Measurements from ENCODE around the gene KLK12.

The KLK12 gene

GRCh38 chr19:51001515-51001914 lies 33.3 kb downstream of the KLK12 start, which contains the start of gene KLK8:
Gene KLK8, minus strand, starts transcription at chr19:51001604. Its CDS starts 437 bp downstream, at chr19:51001167.
- Histone ChIP-seq H3K4me3 (ENCODE audit: low read length) (no peak within 1 kb of the TSS), H3K9ac (ENCODE audit: low read length) (no peak within 1 kb of the TSS)
- TF ChIP-seq EZH2 (optimal IDR thresholded peaks at IDR 0.05; ENCODE audit: low read depth, low read length) (no peak), CTCF (IDR thresholded peaks at IDR 0.05; ENCODE audit: low read length) (no peak), EZH2phosphoT487 (IDR thresholded peaks at IDR 0.05; ENCODE audit: low read length) (no peak)

GRCh38 chr19:51000981-51001380 lies 33.8 kb downstream of the KLK12 start:
- TF ChIP-seq CTCF (IDR thresholded peaks at IDR 0.05; ENCODE audit: low read length) (no peak), EZH2 (optimal IDR thresholded peaks at IDR 0.05; ENCODE audit: low read depth, low read length) (no peak), EZH2phosphoT487 (IDR thresholded peaks at IDR 0.05; ENCODE audit: low read length) (no peak)
- no peak overlapping the region for H2AFZ ChIP-seq (ENCODE audit: low read length)

More at GRCh38 chr19:51001515-51001914, 33.3 kb downstream of the KLK12 start, which contains the start of gene KLK8:
- DNase-seq, result no peak
- H3K27me3 ChIP-seq (replicated peaks; ENCODE audit: insufficient read depth, low read length), result peaks cover 6% of the 10 kb centered on the region; the same call in 1 of the 2 replicates
- no peaks in the 10 kb centered on the region for H3K9me2 ChIP-seq (replicated peaks; ENCODE audit: insufficient read depth, low read length)
- no peaks in the 10 kb centered on the region for H3K4me1 ChIP-seq (ENCODE audit: low read length)
- H3K4me2 ChIP-seq (ENCODE audit: low read depth, low read length), result no peak within 1 kb of the TSS
- no peaks in the 10 kb centered on the region for H4K20me1 ChIP-seq (ENCODE audit: insufficient read depth, low read length)
- no peaks in the 10 kb centered on the region for H3F3A ChIP-seq (ENCODE audit: insufficient read depth, low read length)
- no peaks in the 10 kb centered on the region for H3K79me2 ChIP-seq (ENCODE audit: low read length)
- H3K27ac ChIP-seq (ENCODE audit: low read length), result no peak within 1 kb of the TSS
- no peaks in the 10 kb centered on the region; the same call in 1 of the 2 replicates for H3K9me3 ChIP-seq (replicated peaks; ENCODE audit: insufficient read depth, low read length)
- H2AFZ ChIP-seq (ENCODE audit: low read length), result no peak within 1 kb of the TSS
- H3K36me3 ChIP-seq (replicated peaks; ENCODE audit: insufficient read depth, low read length), result no peaks in the 10 kb centered on the region

GRCh38 chr19:51000426-51000825 lies 34.4 kb downstream of the KLK12 start:
- H3K79me2 ChIP-seq (ENCODE audit: low read length), result no peaks in the 10 kb centered on the region
- H2AFZ ChIP-seq (ENCODE audit: low read length), result no peak overlapping the region
- no peaks in the 10 kb centered on the region for H3K4me1 ChIP-seq (ENCODE audit: low read length)
- H3K36me3 ChIP-seq (replicated peaks; ENCODE audit: insufficient read depth, low read length), result no peaks in the 10 kb centered on the region
- no peak overlapping the region for H3K4me2 ChIP-seq (ENCODE audit: low read depth, low read length)
- H3K4me3 ChIP-seq (ENCODE audit: low read length), result no peak overlapping the region
- no peak overlapping the region for H3K9ac ChIP-seq (ENCODE audit: low read length)
- TF ChIP-seq CTCF (IDR thresholded peaks at IDR 0.05; ENCODE audit: low read length) (no peak), EZH2phosphoT487 (IDR thresholded peaks at IDR 0.05; ENCODE audit: low read length) (no peak), EZH2 (optimal IDR thresholded peaks at IDR 0.05; ENCODE audit: low read depth, low read length) (no peak)
- no peaks in the 10 kb centered on the region; the same call in 1 of the 2 replicates for H3K9me3 ChIP-seq (replicated peaks; ENCODE audit: insufficient read depth, low read length)
- no peaks in the 10 kb centered on the region for H3F3A ChIP-seq (ENCODE audit: insufficient read depth, low read length)
- peaks cover 6% of the 10 kb centered on the region; the same call in 1 of the 2 replicates for H3K27me3 ChIP-seq (replicated peaks; ENCODE audit: insufficient read depth, low read length)
- DNase-seq, result no peak
- no peaks in the 10 kb centered on the region for H3K9me2 ChIP-seq (replicated peaks; ENCODE audit: insufficient read depth, low read length)
- no peak overlapping the region for H3K27ac ChIP-seq (ENCODE audit: low read length)
- no peaks in the 10 kb centered on the region for H4K20me1 ChIP-seq (ENCODE audit: insufficient read depth, low read length)

More at GRCh38 chr19:51000981-51001380, 33.8 kb downstream of the KLK12 start:
- no peaks in the 10 kb centered on the region for H3K9me2 ChIP-seq (replicated peaks; ENCODE audit: insufficient read depth, low read length)
- no peaks in the 10 kb centered on the region for H3K79me2 ChIP-seq (ENCODE audit: low read length)
- no peaks in the 10 kb centered on the region; the same call in 1 of the 2 replicates for H3K9me3 ChIP-seq (replicated peaks; ENCODE audit: insufficient read depth, low read length)
- H3K4me1 ChIP-seq (ENCODE audit: low read length), result no peaks in the 10 kb centered on the region
- no peak overlapping the region for H3K4me2 ChIP-seq (ENCODE audit: low read depth, low read length)
- no peak overlapping the region for H3K9ac ChIP-seq (ENCODE audit: low read length)
- no peak overlapping the region for H3K4me3 ChIP-seq (ENCODE audit: low read length)
- no peaks in the 10 kb centered on the region for H4K20me1 ChIP-seq (ENCODE audit: insufficient read depth, low read length)
- no peak overlapping the region for H3K27ac ChIP-seq (ENCODE audit: low read length)
- peaks cover 6% of the 10 kb centered on the region; the same call in 1 of the 2 replicates for H3K27me3 ChIP-seq (replicated peaks; ENCODE audit: insufficient read depth, low read length)
- DNase-seq, result no peak
- H3K36me3 ChIP-seq (replicated peaks; ENCODE audit: insufficient read depth, low read length), result no peaks in the 10 kb centered on the region
- no peaks in the 10 kb centered on the region for H3F3A ChIP-seq (ENCODE audit: insufficient read depth, low read length)
